Adrenal gland (tissue), 12 donors: ENCODE measurements around the gene FRMD1. TPM values are rescaled to one million over a fixed set of nuclear protein-coding genes. Genes with fewer than 3 reads are reported as not detected.

Experiments
- DNase-seq, 7 donors: peaks; one replicate each; pipeline ENCODE4 v3.0.0-alpha.2; 2019 to 2020
- H3K27ac ChIP-seq, 5 donors: fragments of 200-600 bp; sonication (generic) in 4 of 5; 1 replicate in 3 of 5; 2 replicates in 2 of 5; pipeline versions ENCODE4 v1.5.1 to v1.8.0; 2016 to 2020; ENCODE audit warnings: mild to moderate bottlenecking in 1 of 5
- H3K27me3 ChIP-seq: fragments of 200-600 bp; 2 replicates; pipeline ENCODE4 v1.8.0; 2021
- H3K36me3 ChIP-seq, 2 donors: fragments of 200-600 bp; replicated peaks in 1 of 2; 1 replicate in 1 of 2; 2 replicates in 1 of 2; pipeline versions ENCODE4 v1.5.1 to v1.8.0; 2018 to 2022
- H3K4me1 ChIP-seq, 2 donors: fragments of 200-600 bp; replicated peaks in 1 of 2; 1 replicate in 1 of 2; 2 replicates in 1 of 2; pipeline versions ENCODE4 v1.5.1 to v1.8.0; 2018 to 2021
- H3K4me3 ChIP-seq, 4 donors: fragments of 200-600 bp; sonication (generic) in 3 of 4; one replicate each; pipeline ENCODE4 v1.5.1; 2016 to 2018
- H3K9me3 ChIP-seq, 3 donors: fragments of 200-600 bp; sonication (generic) in 1 of 3; replicated peaks in 1 of 3; 1 replicate in 2 of 3; 2 replicates in 1 of 3; pipeline versions ENCODE4 v1.5.1 to v1.8.0; 2016 to 2021
- POLR2A ChIP-seq, 2 donors: fragments of 450-650 bp; IDR thresholded peaks; one replicate each; pipeline ENCODE4 v1.6.1; 2017; ENCODE audit warnings: antibody characterized with exemption in 2 of 2, mild to moderate bottlenecking in 2 of 2, moderate library complexity in 1 of 2
- WGBS, 4 donors: extraction: QIAGEN DNeasy Blood & Tissue Kit in 2 of 4; methylation state at CpG; one replicate each; pipeline versions ENCODE4 v1.1.5 to v1.1.7; 2013 to 2017; 5-methylcytosine and 5-hydroxymethylcytosine counted together
- intact Hi-C, 2 donors: fragments of 100-400 bp; cut with DNase I; formaldehyde crosslinking; loops; one replicate each; pipeline versions ENCODE4 v1.14.1 to v1.15.0; 2022 to 2023
- polyA plus RNA-seq, 3 donors: library from polyadenylated mRNA; stranded (reverse); fragments of 200-250 nt in 2 of 3; fragments of 350-450 nt in 1 of 3; fragmentation: Illumina TruSeq in 1 of 3; extraction: RNeasy Lipid Tissue Mini Kit (QIAGEN cat#74804) in 1 of 3; gene quantifications; one replicate each; pipeline ENCODE4 v1.2.3, GENCODE V29; 2013 to 2014
- total RNA-seq, 9 donors: library from RNA; depleted of rRNA in 4 of 9; stranded (reverse); fragments of >200 nt in 4 of 9; fragments of 120-200 nt in 1 of 9; fragmentation: NEBNext Ultra II Directional in 1 of 9; extraction: Animal tissue kit (Norgen Biotek cat#: 25700) in 1 of 9; gene quantifications; one replicate each; pipeline versions ENCODE4 v1.1.0 to v1.2.4, GENCODE V29; 2013 to 2023
- TF ChIP-seq, protein P1 (sequence below), 6 experiments: fragments of 450-650 bp in 4 of 6; fragments of 200-600 bp in 2 of 6; sonication (generic) in 1 of 6; IDR thresholded peaks; 1 replicate in 5 of 6; 2 replicates in 1 of 6; pipeline versions ENCODE4 v1.5.1 to v1.8.0; 2016 to 2021; ENCODE audit warnings: antibody characterized with exemption in 6 of 6, mild to moderate bottlenecking in 2 of 6, moderate library complexity in 1 of 6
- donor health status: healthy with polysubstance abuse.
- donor health status: Bipolar disorder and iron deficiency.
- donor health status: DM: yes; HTN: yes; CAD: no.
- donor health status: DM: no; HTN: no; CAD: no.
- donor health status: DM: no; HTN: no; CAD: no.
- donor health status: DM: yes; HTN: yes; CAD: no.

The FRMD1 gene
- total and polyA plus RNA-seq, 12 donors = under 0.01 to 0.32 (median 0.14) TPM; not detected in 7

DNA sequence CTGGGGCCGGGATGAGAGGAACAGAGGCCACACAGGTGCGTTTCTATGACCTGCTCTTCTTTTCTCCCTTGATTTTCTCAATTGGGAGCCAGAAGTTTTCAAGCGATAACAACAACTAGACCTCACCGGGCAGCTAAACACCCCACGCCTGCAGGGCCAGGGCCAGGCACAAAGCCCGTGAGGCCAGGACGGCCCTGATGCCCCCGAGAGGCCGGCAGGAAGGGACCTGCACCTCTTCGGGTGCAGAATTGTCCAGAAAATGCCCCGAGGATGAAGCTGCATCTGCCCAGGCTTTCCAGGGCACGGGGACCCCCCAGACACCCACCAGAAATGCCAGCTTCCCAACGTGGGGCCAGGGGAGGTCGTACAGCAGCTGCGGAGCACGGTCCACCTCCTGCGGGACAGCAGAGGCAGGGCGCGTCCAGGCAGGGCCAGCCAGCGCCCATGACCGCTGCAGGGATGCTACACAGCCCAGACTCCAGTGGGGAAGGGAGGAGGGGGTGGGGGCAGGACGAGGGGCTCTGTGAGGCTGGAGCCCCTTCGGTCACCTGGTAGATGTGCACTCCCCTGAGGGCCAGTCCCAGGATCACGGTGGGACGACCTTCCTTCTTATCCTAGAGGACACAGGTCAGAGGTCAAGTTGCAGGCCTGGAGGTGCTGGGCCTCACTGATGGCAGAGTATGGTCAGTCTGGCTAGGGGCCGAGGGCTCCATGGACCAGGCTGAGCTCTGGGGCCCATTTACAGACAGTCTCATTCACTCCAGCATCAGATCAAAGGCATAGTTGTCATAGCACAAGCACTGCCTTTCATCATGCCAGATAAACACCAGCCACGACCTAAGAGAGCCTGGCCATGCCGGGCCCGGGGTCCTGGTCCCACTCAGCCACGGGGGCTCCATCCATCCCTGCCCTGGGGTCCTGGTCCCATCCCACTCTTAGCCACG, 16.4 kb downstream of the FRMD1 start:
- TF ChIP-seq, protein P1, sequence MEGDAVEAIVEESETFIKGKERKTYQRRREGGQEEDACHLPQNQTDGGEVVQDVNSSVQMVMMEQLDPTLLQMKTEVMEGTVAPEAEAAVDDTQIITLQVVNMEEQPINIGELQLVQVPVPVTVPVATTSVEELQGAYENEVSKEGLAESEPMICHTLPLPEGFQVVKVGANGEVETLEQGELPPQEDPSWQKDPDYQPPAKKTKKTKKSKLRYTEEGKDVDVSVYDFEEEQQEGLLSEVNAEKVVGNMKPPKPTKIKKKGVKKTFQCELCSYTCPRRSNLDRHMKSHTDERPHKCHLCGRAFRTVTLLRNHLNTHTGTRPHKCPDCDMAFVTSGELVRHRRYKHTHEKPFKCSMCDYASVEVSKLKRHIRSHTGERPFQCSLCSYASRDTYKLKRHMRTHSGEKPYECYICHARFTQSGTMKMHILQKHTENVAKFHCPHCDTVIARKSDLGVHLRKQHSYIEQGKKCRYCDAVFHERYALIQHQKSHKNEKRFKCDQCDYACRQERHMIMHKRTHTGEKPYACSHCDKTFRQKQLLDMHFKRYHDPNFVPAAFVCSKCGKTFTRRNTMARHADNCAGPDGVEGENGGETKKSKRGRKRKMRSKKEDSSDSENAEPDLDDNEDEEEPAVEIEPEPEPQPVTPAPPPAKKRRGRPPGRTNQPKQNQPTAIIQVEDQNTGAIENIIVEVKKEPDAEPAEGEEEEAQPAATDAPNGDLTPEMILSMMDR (IDR thresholded peaks at IDR 0.05) = no peak
- no peak for TF ChIP-seq POLR2A (IDR thresholded peaks at IDR 0.05)
- 78 to 86% (median 85%) methylated on average over 13 to 31 of the region's 31 CpGs for WGBS, 4 donors
- Histone ChIP-seq H3K27ac (no peak overlapping the region), H3K4me1 (no peaks in the 10 kb centered on the region), H3K36me3 (no peaks in the 10 kb centered on the region), H3K4me3 (no peak overlapping the region), H3K9me3 (no peaks in the 10 kb centered on the region), H3K27me3 (no peaks in the 10 kb centered on the region)
- intact Hi-C loops = no loop called here
- DNase-seq = no peak

DNA sequence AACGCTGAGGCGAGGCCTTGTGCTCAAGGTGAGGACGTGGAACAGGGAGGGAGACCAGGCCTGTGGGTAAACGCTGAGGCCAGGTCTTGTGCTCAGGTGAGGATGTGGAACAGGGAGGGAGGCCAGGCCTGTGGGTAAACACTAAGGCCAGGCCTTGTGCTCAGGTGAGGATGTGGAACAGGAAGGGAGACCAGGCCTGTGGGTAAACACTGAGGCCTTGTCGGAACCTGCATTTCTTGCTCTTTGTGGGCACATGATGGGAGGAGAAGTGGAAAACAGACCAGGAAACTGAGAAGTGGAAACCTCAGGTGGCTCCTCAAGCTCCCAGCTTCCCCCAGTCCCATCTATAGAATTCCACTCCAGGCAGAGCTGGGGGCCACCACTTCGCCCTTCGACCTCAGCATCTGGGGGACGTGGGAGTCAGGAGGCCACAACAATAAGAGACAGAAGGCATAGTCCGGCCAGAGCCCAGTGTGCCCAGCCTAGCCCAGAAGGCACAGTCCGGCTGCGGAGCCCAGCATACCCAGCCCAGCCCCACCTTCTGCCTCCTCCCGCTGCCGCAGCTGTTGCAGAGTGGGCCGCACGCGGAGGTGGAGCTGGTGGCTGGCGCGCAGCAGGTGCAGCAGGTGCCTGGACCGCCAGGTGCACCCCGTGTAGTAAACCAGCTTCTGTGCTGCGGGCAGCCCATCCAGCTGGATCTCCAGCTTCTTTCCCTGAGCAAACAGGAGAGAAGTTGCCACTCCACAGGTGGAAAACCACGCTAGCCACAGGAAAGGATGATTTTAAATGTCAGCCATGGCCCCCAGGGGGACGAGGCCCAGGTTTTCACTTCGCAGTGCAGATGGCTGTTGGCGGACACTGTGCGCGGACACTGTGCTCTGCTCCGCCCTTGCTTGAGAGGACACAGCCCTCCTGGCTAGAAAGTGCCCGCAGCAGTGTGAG, 17.5 kb downstream of the FRMD1 start:
- DNase-seq = no peak
- Histone ChIP-seq H3K9me3 (no peaks in the 10 kb centered on the region), H3K27ac (no peak overlapping the region), H3K27me3 (no peaks in the 10 kb centered on the region), H3K36me3 (no peaks in the 10 kb centered on the region), H3K4me3 (no peak overlapping the region), H3K4me1 (no peaks in the 10 kb centered on the region)
- no peak for TF ChIP-seq POLR2A (IDR thresholded peaks at IDR 0.05)
- TF ChIP-seq, protein P1 (IDR thresholded peaks at IDR 0.05) = no peak
- 86 to 92% (median 89%) methylated on average over 22 to 29 of the region's 29 CpGs for WGBS, 4 donors
- intact Hi-C loops = no loop called here

DNA sequence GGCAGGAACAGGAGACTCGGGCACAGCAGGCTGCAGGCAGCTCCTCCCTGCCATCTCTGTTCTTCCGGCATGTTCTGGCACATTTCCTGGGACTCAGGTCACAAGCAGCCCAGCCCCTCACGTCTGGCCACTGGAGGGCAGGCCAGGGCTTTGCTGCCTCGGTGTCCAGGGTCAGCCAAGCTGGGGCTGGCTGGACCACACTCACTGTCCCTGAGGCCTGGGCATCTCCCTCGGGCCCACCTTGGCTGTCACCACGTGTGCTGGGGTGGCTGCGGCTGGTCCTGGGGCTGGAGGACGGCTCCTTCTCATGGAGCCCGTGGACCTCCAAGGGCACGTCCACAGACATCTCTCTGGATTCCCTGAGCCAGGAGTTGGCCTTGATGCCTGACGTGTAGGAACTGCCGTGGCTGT, 18.5 kb downstream of the FRMD1 start:
- peak in 6 of 7 donors; percentile 60 to 74 (median 69) for DNase-seq
- intact Hi-C loops = no loop called here
- Histone ChIP-seq H3K36me3 (no peaks in the 10 kb centered on the region), H3K4me1 (no peaks in the 10 kb centered on the region), H3K9me3 (no peaks in the 10 kb centered on the region), H3K4me3 (no peak overlapping the region), H3K27me3 (no peaks in the 10 kb centered on the region), H3K27ac (no peak overlapping the region)
- no peak for TF ChIP-seq POLR2A (IDR thresholded peaks at IDR 0.05)
- TF ChIP-seq, protein P1 (IDR thresholded peaks at IDR 0.05) = peak in 5 of 6 experiments; percentile 40 to 55 (median 44)
- 32 to 50% (median 39%) methylated on average over 2 to 12 of the region's 12 CpGs for WGBS, 4 donors
